PC-9 (cell line): ENCODE data around the gene CCDC54. TPM values are rescaled to one million over a fixed set of nuclear protein-coding genes. Genes with fewer than 3 reads are reported as not detected.

Experiments
- BruUV-seq: library from RNA; stranded (reverse); fragments of 400-500 nt; replicated peaks from 2 replicates; lab custom pipeline; 2021; lab: Mats Ljungman, UMichigan
- CTCF ChIA-PET: fragments of 300-600 bp; sonication (Branson Sonifier 250); formaldehyde crosslinking; loops from one replicate; lab custom pipeline; 2022; ENCODE audit warnings: antibody characterized with exemption; lab: Charles Lee
- POLR2A ChIA-PET: fragments of 300-600 bp; sonication (Branson Sonifier 250); formaldehyde crosslinking; loops from one replicate; lab custom pipeline; 2022; ENCODE audit warnings: antibody characterized with exemption; ENCODE audit not compliant: unreplicated experiment; lab: Charles Lee
- DNase-seq, 2 experiments: peaks; one replicate each; pipeline versions ENCODE4 v3.0.0 to v3.0.0-alpha.2; 2015 to 2022; ENCODE audit warnings: mixed read lengths in 1 of 2
- H2AFZ ChIP-seq: fragments of 200-600 bp; sonication (generic); 2 replicates; pipeline ENCODE4 v1.8.1; 2017; ENCODE audit warnings: antibody characterized with exemption
- H3F3A ChIP-seq: fragments of 200-600 bp; sonication (generic); 2 replicates; pipeline ENCODE4 v1.8.1; 2017; ENCODE audit warnings: antibody characterized with exemption, mild to moderate bottlenecking, low read depth; ENCODE audit not compliant: insufficient read depth
- H3K27ac ChIP-seq: fragments of 200-600 bp; sonication (generic); 2 replicates; pipeline ENCODE4 v1.6.1; 2016; ENCODE audit warnings: mixed run types
- H3K27me3 ChIP-seq: fragments of 200-600 bp; sonication (generic); 2 replicates; pipeline ENCODE4 v1.6.1; 2016; ENCODE audit warnings: low read depth, mixed run types; ENCODE audit not compliant: insufficient read depth
- H3K36me3 ChIP-seq: fragments of 200-600 bp; sonication (generic); 2 replicates; pipeline ENCODE4 v1.6.1; 2016; ENCODE audit warnings: low read depth, mixed run types
- H3K4me1 ChIP-seq: fragments of 200-600 bp; sonication (generic); replicated peaks from 2 replicates; pipeline ENCODE4 v1.6.1; 2016; ENCODE audit warnings: mixed run types; ENCODE audit not compliant: insufficient read depth
- H3K4me2 ChIP-seq: fragments of 200-600 bp; sonication (generic); 2 replicates; pipeline ENCODE4 v1.6.1; 2017; ENCODE audit warnings: mixed run types
- H3K4me3 ChIP-seq: fragments of 200-600 bp; sonication (generic); 2 replicates; pipeline ENCODE4 v1.6.1; 2016; ENCODE audit warnings: mixed run types
- H3K79me2 ChIP-seq: fragments of 200-600 bp; sonication (generic); 2 replicates; pipeline ENCODE4 v1.6.1; 2017; ENCODE audit warnings: low read depth, mixed run types
- H3K9me2 ChIP-seq: fragments of 200-600 bp; sonication (generic); 2 replicates; pipeline ENCODE4 v1.8.1; 2017; ENCODE audit warnings: mild to moderate bottlenecking; ENCODE audit not compliant: insufficient read depth
- H3K9me3 ChIP-seq: fragments of 200-600 bp; sonication (generic); 2 replicates; pipeline ENCODE4 v1.8.1; 2016; ENCODE audit warnings: low read depth; ENCODE audit not compliant: insufficient read depth
- H4K20me1 ChIP-seq: fragments of 200-600 bp; sonication (generic); 2 replicates; pipeline ENCODE4 v1.8.1; 2017; ENCODE audit not compliant: insufficient read depth
- EZH2 ChIP-seq: fragments of 200-600 bp; sonication (generic); IDR thresholded peaks from 2 replicates; pipeline ENCODE4 v1.8.0; 2017; ENCODE audit warnings: antibody characterized with exemption, low read depth
- intact Hi-C: fragments of 100-400 bp; cut with micrococcal nuclease; formaldehyde crosslinking; loops from one replicate; pipeline ENCODE4 v1.10.0; 2022; ENCODE audit not compliant: unreplicated experiment
- total RNA-seq: library from RNA; stranded (reverse); gene quantifications from 2 replicates; pipeline ENCODE4 v1.2.3, GENCODE V29; 2021
- TF ChIP-seq, protein P1 (sequence below): fragments of 200-600 bp; sonication (generic); conservative IDR thresholded peaks from 2 replicates; pipeline ENCODE4 v1.6.1; 2017; ENCODE audit warnings: mixed run types, antibody characterized with exemption, mild to moderate bottlenecking, moderate library complexity

CCDC54 gene
- total RNA-seq, 1 experiment from 2014 or later, result not detected

- no TSS peak for BruUV-seq
- H3F3A ChIP-seq, result no peaks in the 10 kb centered on the region
- ChIA-PET POLR2A (interaction anchor here (0.6 kb wide), 1 partner anchor 9 kb away, joined by 7 read pairs; no protein-coding TSS in a partner anchor), CTCF (interaction anchor here (1.0 kb wide), 1 partner anchor 9 kb away, joined by 3 read pairs; no protein-coding TSS in a partner anchor)
- H3K4me2 ChIP-seq, result no peak overlapping the region
- intact Hi-C loops, result no loop called here
- DNase-seq, result no peak
- H3K27ac ChIP-seq, result no peak overlapping the region
- no peaks in the 10 kb centered on the region for H3K27me3 ChIP-seq
- H3K9me3 ChIP-seq, result no peaks in the 10 kb centered on the region; the same call in 1 of the 2 replicates
- H3K4me3 ChIP-seq, result no peak overlapping the region
- H3K79me2 ChIP-seq, result no peaks in the 10 kb centered on the region
- H3K9me2 ChIP-seq, result peaks cover 5% of the 10 kb centered on the region; the same call in 1 of the 2 replicates
- H3K4me1 ChIP-seq, result no peaks in the 10 kb centered on the region
- H4K20me1 ChIP-seq, result no peaks in the 10 kb centered on the region
- no peaks in the 10 kb centered on the region for H3K36me3 ChIP-seq
- H2AFZ ChIP-seq, result no peak overlapping the region
- TF ChIP-seq, protein P1, sequence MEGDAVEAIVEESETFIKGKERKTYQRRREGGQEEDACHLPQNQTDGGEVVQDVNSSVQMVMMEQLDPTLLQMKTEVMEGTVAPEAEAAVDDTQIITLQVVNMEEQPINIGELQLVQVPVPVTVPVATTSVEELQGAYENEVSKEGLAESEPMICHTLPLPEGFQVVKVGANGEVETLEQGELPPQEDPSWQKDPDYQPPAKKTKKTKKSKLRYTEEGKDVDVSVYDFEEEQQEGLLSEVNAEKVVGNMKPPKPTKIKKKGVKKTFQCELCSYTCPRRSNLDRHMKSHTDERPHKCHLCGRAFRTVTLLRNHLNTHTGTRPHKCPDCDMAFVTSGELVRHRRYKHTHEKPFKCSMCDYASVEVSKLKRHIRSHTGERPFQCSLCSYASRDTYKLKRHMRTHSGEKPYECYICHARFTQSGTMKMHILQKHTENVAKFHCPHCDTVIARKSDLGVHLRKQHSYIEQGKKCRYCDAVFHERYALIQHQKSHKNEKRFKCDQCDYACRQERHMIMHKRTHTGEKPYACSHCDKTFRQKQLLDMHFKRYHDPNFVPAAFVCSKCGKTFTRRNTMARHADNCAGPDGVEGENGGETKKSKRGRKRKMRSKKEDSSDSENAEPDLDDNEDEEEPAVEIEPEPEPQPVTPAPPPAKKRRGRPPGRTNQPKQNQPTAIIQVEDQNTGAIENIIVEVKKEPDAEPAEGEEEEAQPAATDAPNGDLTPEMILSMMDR, result no peak
- TF ChIP-seq EZH2, result no peak
These were observed 35.1 kb downstream of the CCDC54 start for GRCh38 chr3:107412376-107412775.

GRCh38 chr3:107413264-107413663, 36.0 kb downstream of the CCDC54 start:
- no TSS peak for BruUV-seq
- no peaks in the 10 kb centered on the region for H4K20me1 ChIP-seq
- intact Hi-C loops, result no loop called here
- CTCF ChIA-PET, result no interaction called here
- H2AFZ ChIP-seq, result no peak overlapping the region
- no peaks in the 10 kb centered on the region for H3K4me1 ChIP-seq
- no peaks in the 10 kb centered on the region for H3K79me2 ChIP-seq
- no peak overlapping the region for H3K27ac ChIP-seq
- POLR2A ChIA-PET, result interaction anchor here (0.6 kb wide), 1 partner anchor 114 kb away, joined by 6 read pairs; no protein-coding TSS in a partner anchor
- H3F3A ChIP-seq, result no peaks in the 10 kb centered on the region
- peaks cover 5% of the 10 kb centered on the region; the same call in 1 of the 2 replicates for H3K9me2 ChIP-seq
- no peaks in the 10 kb centered on the region for H3K36me3 ChIP-seq
- no peak overlapping the region for H3K4me2 ChIP-seq
- H3K4me3 ChIP-seq, result no peak overlapping the region
- DNase-seq, result no peak
- H3K9me3 ChIP-seq, result no peaks in the 10 kb centered on the region; the same call in 1 of the 2 replicates
- no peaks in the 10 kb centered on the region for H3K27me3 ChIP-seq
- TF ChIP-seq, protein P1, result no peak
- TF ChIP-seq EZH2, result no peak

- BruUV-seq, result no TSS peak
- CTCF ChIA-PET, result interaction anchor here (1.6 kb wide), 1 partner anchor 15 kb away, joined by 4 read pairs; no protein-coding TSS in a partner anchor
These were observed 37.2 kb downstream of the CCDC54 start for GRCh38 chr3:107414325-107414964.

More at GRCh38 chr3:107414325-107414964, 37.2 kb downstream of the CCDC54 start:
- Histone ChIP-seq H3K27ac (no peak overlapping the region), H3K36me3 (no peaks in the 10 kb centered on the region), H3K4me3 (no peak overlapping the region), H3K9me2 (peaks cover 5% of the 10 kb centered on the region; the same call in 1 of the 2 replicates), H3K4me1 (no peaks in the 10 kb centered on the region), H3K79me2 (no peaks in the 10 kb centered on the region), H3K27me3 (no peaks in the 10 kb centered on the region), H3F3A (no peaks in the 10 kb centered on the region), H3K9me3 (no peaks in the 10 kb centered on the region; the same call in 1 of the 2 replicates), H3K4me2 (no peak overlapping the region), H4K20me1 (no peaks in the 10 kb centered on the region), H2AFZ (no peak overlapping the region)
- no peak for DNase-seq
- intact Hi-C loops, result no loop called here
- POLR2A ChIA-PET, result no interaction called here
- TF ChIP-seq, protein P1, result no peak
- TF ChIP-seq EZH2, result no peak
